Mesendoderm (in vitro differentiated cells): ENCODE data around the gene ERBB4.
"Not testable (repeated sequence)": the region's sequence is repeated elsewhere in the genome, so short reads cannot be mapped to it uniquely, and the experiment has no call there.

Experiments used
- DNase-seq: peaks from one replicate; pipeline ENCODE4 v3.0.0; 2013
- H2AK5ac ChIP-seq: 2 replicates; pipeline ENCODE4 v1.6.1; 2013; ENCODE audit warnings: low read length, inconsistent platforms
- H2BK120ac ChIP-seq: 2 replicates; pipeline ENCODE4 v1.6.1; 2013; ENCODE audit warnings: low read depth, mild to moderate bottlenecking, low read length, moderate library complexity, mixed read lengths
- H2BK15ac ChIP-seq: replicated peaks from 2 replicates; pipeline ENCODE4 v1.6.1; 2013; ENCODE audit warnings: low read depth, mild to moderate bottlenecking, moderate library complexity
- H2BK5ac ChIP-seq: 2 replicates; pipeline ENCODE4 v1.6.1; 2013; ENCODE audit warnings: low read length, inconsistent platforms
- H3K18ac ChIP-seq: 2 replicates; pipeline ENCODE4 v1.6.1; 2013; ENCODE audit warnings: mild to moderate bottlenecking, low read length, mixed read lengths
- H3K23ac ChIP-seq: one replicate; pipeline ENCODE4 v1.6.1; 2013; ENCODE audit warnings: low read length
- H3K27ac ChIP-seq: 2 replicates; pipeline ENCODE4 v1.5.1; 2013; ENCODE audit warnings: low read depth, mild to moderate bottlenecking, inconsistent platforms, low read length, moderate library complexity
- H3K27me3 ChIP-seq: 2 replicates; pipeline ENCODE4 v1.6.1; 2013; ENCODE audit warnings: low read length, control low read depth, mild to moderate bottlenecking, inconsistent platforms; ENCODE audit not compliant: insufficient read depth, poor library complexity
- H3K36me3 ChIP-seq: 2 replicates; pipeline ENCODE4 v1.6.1; 2013; ENCODE audit warnings: low read length, inconsistent platforms; ENCODE audit not compliant: control insufficient read depth, insufficient read depth
- H3K4ac ChIP-seq: one replicate; pipeline ENCODE4 v1.6.1; 2013; ENCODE audit warnings: low read depth, mild to moderate bottlenecking, low read length, moderate library complexity
- H3K4me1 ChIP-seq: 2 replicates; pipeline ENCODE4 v1.6.1; 2013; ENCODE audit warnings: low read depth, low read length, inconsistent platforms; ENCODE audit not compliant: control insufficient read depth
- H3K4me2 ChIP-seq: 2 replicates; pipeline ENCODE4 v1.6.1; 2013; ENCODE audit warnings: low read length
- H3K4me3 ChIP-seq: 2 replicates; pipeline ENCODE4 v1.5.1; 2013; ENCODE audit warnings: mild to moderate bottlenecking, low read length
- H3K56ac ChIP-seq: one replicate; pipeline ENCODE4 v1.6.1; 2013; ENCODE audit warnings: low read length
- H3K79me1 ChIP-seq: 2 replicates; pipeline ENCODE4 v1.6.1; 2013; ENCODE audit warnings: low read length, inconsistent platforms
- H3K79me2 ChIP-seq: 2 replicates; pipeline ENCODE4 v1.6.1; 2013; ENCODE audit warnings: mild to moderate bottlenecking, low read length; ENCODE audit not compliant: control insufficient read depth, insufficient read depth
- H3K9ac ChIP-seq: 2 replicates; pipeline ENCODE4 v1.6.1; 2013; ENCODE audit warnings: low read length, inconsistent platforms
- H4K5ac ChIP-seq: one replicate; pipeline ENCODE4 v1.6.1; 2013; ENCODE audit warnings: low read length
- H4K8ac ChIP-seq: one replicate; pipeline ENCODE4 v1.6.1; 2013; ENCODE audit warnings: low read depth, mild to moderate bottlenecking, control low read depth, low read length, moderate library complexity
- WGBS: extraction: QIAGEN DNeasy Blood & Tissue Kit; methylation state at CpG from one replicate; pipeline ENCODE4 v1.1.7; 2013; ENCODE audit warnings: low lambda C conversion rate, missing lambda C conversion rate; ENCODE audit not compliant: insufficient coverage; ENCODE audit errors: extremely low coverage; 5-methylcytosine and 5-hydroxymethylcytosine counted together

Gene ERBB4

DNA sequence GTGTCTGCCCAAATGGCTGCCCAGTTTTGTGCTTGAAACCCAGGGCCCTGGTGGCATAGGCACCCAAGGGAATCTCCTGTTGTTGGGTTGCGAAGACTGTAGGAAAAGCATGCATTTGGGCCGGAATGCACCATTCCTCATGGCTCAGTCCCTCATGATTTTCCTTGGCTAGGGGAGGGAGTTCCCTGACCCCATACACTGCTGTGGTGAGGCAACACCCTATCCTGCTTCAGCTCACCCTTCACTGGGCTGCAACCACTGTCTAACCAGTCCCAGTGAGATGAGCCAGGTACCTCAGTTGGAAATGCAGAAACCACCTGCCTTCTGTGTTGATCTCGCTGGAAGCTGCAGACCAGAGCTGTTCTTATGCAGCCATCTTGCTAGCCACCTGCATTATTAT, 300.4 kb downstream of the ERBB4 start:
- not testable (repeated sequence) for H3K27ac ChIP-seq, H3K79me2 ChIP-seq, DNase-seq, H4K8ac ChIP-seq, H3K56ac ChIP-seq, H3K79me1 ChIP-seq, H2BK5ac ChIP-seq, H3K4me2 ChIP-seq, H3K9ac ChIP-seq, H3K27me3 ChIP-seq, H4K5ac ChIP-seq, H3K4me3 ChIP-seq, H3K18ac ChIP-seq, H3K4me1 ChIP-seq, H3K36me3 ChIP-seq, H2AK5ac ChIP-seq, H3K4ac ChIP-seq, H3K23ac ChIP-seq, H2BK15ac ChIP-seq, H2BK120ac ChIP-seq
- WGBS, result no CpG with 5 or more reads among the region's 3 CpGs

DNA sequence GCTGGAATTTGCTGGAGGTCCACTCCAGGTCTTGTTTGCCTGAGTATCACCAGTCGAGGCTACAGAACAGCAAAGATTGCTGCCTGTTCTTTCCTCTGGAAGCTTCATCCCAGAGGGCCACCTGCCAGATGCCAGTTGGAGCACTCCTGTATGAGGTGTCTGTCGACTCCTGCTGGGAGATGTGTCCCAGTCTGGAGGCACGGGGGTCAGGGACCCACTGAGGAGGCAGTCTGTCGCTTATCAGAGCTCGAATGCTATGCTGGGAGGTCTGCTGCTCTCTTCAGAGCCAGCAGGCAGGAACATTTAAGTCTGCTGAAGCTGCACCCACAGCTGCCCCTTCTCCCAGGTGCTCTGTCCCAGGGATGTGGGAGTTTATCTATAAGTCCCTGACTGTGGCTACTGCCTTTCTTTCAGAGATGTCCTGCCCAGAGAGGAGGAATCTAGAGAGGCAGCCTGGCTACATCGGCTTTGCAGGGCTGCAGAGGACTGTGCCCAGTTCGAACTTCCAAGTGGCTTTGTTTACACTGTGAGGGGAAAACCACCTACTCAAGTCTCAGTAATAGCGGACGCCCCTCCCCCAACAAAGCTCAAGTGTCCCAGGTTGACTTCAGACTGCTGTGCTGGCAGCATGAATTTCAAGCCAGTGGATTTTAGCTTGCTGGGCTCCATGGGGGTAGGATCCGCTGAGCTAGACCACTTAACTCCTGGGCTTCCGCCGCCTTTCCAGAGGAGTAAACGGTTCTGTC, 301.1 kb downstream of the ERBB4 start:
- H3K4me1 ChIP-seq, result no peaks in the 10 kb centered on the region
- no peak overlapping the region for H3K18ac ChIP-seq
- WGBS, result no CpG with 5 or more reads among the region's 13 CpGs
- no peak overlapping the region for H3K4ac ChIP-seq
- H2BK15ac ChIP-seq, result no peak overlapping the region
- H4K5ac ChIP-seq, result no peak overlapping the region
- no peak overlapping the region for H3K23ac ChIP-seq
- H3K27me3 ChIP-seq, result no peaks in the 10 kb centered on the region
- H2BK5ac ChIP-seq, result no peak overlapping the region
- no peak overlapping the region for H2BK120ac ChIP-seq
- H3K79me2 ChIP-seq, result no peaks in the 10 kb centered on the region
- H3K56ac ChIP-seq, result no peak overlapping the region
- no peak overlapping the region for H3K4me3 ChIP-seq
- H2AK5ac ChIP-seq, result no peak overlapping the region
- no peaks in the 10 kb centered on the region for H3K36me3 ChIP-seq
- H4K8ac ChIP-seq, result no peak overlapping the region
- H3K27ac ChIP-seq, result no peak overlapping the region
- H3K4me2 ChIP-seq, result no peak overlapping the region
- no peaks in the 10 kb centered on the region for H3K79me1 ChIP-seq
- peak; percentile 29 for DNase-seq
- H3K9ac ChIP-seq, result no peak overlapping the region

DNA sequence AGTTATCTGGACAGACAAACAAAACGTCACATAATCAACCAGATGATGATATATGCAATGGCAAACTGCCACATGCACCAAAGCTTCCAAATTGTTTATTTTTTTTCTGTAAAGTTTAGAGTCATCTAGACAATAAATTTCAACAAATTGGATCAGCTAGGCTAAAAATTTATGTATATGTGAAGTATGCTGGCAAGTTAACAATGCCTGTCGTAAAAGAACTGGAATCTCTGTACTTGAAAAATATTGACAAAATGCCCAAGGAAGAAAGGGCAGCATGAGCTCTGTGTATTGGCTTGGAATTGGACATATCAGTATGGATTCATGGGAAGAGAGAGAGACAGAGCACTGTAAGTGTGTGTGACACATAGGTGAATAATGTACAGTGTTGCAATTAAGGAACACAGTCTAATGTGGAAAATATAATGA, 309.8 kb downstream of the ERBB4 start:
- H3K4me1 ChIP-seq, result no peaks in the 10 kb centered on the region
- H3K27ac ChIP-seq, result no peak overlapping the region
- no peak overlapping the region for H2BK15ac ChIP-seq
- H3K18ac ChIP-seq, result no peak overlapping the region
- no peak overlapping the region for H2BK5ac ChIP-seq
- no peak overlapping the region for H3K4ac ChIP-seq
- no peak overlapping the region for H3K4me2 ChIP-seq
- H4K8ac ChIP-seq, result no peak overlapping the region
- WGBS, result no CpG with 5 or more reads among the region's 2 CpGs
- H4K5ac ChIP-seq, result no peak overlapping the region
- no peak for DNase-seq
- no peaks in the 10 kb centered on the region for H3K79me2 ChIP-seq
- no peak overlapping the region for H3K4me3 ChIP-seq
- no peaks in the 10 kb centered on the region for H3K27me3 ChIP-seq
- no peaks in the 10 kb centered on the region for H3K36me3 ChIP-seq
- H2BK120ac ChIP-seq, result no peak overlapping the region
- no peaks in the 10 kb centered on the region for H3K79me1 ChIP-seq
- H3K23ac ChIP-seq, result no peak overlapping the region
- no peak overlapping the region for H3K9ac ChIP-seq
- no peak overlapping the region for H3K56ac ChIP-seq
- H2AK5ac ChIP-seq, result no peak overlapping the region

DNA sequence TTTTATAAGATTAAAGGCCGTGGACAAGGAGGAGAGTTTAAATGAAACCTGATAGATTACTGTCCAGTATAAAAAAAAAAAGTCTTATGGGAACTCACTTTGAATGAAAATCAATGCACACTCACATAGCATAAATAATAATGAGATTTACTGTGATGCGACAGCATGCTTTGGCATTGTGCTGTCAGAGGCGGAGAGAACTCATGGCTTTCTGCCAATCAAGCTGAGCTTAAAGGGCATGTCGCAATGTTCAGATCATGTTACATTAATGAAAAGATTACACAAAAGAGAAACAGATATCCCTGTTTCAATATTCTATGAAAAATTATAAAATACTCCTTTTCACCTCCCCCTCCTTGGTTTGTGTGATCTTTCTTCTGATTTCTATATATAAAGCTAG, 310.8 kb downstream of the ERBB4 start:
- Histone ChIP-seq H3K36me3 (no peaks in the 10 kb centered on the region), H2BK5ac (no peak overlapping the region), H4K5ac (no peak overlapping the region), H3K4me1 (no peaks in the 10 kb centered on the region), H3K79me2 (no peaks in the 10 kb centered on the region), H3K4me3 (no peak overlapping the region), H3K4ac (no peak overlapping the region), H3K23ac (no peak overlapping the region), H3K56ac (no peak overlapping the region), H3K27me3 (no peaks in the 10 kb centered on the region), H3K27ac (no peak overlapping the region), H2AK5ac (no peak overlapping the region), H4K8ac (no peak overlapping the region), H3K18ac (no peak overlapping the region), H3K79me1 (no peaks in the 10 kb centered on the region), H3K4me2 (no peak overlapping the region), H2BK15ac (no peak overlapping the region), H3K9ac (no peak overlapping the region), H2BK120ac (no peak overlapping the region)
- no CpG with 5 or more reads among the region's 4 CpGs for WGBS
- DNase-seq, result peak; percentile 7

DNA sequence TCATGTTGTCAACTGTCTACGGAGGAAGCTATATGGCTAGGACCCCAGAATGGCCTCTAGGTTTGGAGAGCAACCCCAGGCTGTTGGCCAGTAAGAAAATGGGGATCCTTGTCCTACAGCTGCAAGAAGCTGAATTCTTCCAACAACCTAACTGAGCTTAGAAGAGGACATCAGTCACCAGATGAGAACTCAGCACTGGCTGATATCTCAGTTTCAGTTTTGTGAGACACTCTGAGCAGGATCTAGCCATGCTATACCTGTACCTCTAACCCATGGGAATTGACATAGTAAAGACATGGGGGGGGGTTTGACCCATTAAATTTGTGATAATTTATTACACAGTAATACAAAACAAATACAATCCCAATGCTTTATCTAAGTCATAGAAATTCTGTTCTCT, 312.5 kb downstream of the ERBB4 start:
- no peak overlapping the region for H3K4me3 ChIP-seq
- H2AK5ac ChIP-seq, result no peak overlapping the region
- H3K56ac ChIP-seq, result no peak overlapping the region
- no peak overlapping the region for H2BK15ac ChIP-seq
- no peaks in the 10 kb centered on the region for H3K4me1 ChIP-seq
- H3K4ac ChIP-seq, result no peak overlapping the region
- no peak overlapping the region for H3K4me2 ChIP-seq
- WGBS, result no CpG with 5 or more reads among the region's 1 CpG
- H3K9ac ChIP-seq, result no peak overlapping the region
- no peak overlapping the region for H3K27ac ChIP-seq
- no peaks in the 10 kb centered on the region for H3K79me2 ChIP-seq
- no peaks in the 10 kb centered on the region for H3K27me3 ChIP-seq
- no peak overlapping the region for H3K23ac ChIP-seq
- no peaks in the 10 kb centered on the region for H3K79me1 ChIP-seq
- no peak for DNase-seq
- no peaks in the 10 kb centered on the region for H3K36me3 ChIP-seq
- no peak overlapping the region for H2BK5ac ChIP-seq
- H4K8ac ChIP-seq, result no peak overlapping the region
- no peak overlapping the region for H2BK120ac ChIP-seq
- no peak overlapping the region for H3K18ac ChIP-seq
- no peak overlapping the region for H4K5ac ChIP-seq

DNA sequence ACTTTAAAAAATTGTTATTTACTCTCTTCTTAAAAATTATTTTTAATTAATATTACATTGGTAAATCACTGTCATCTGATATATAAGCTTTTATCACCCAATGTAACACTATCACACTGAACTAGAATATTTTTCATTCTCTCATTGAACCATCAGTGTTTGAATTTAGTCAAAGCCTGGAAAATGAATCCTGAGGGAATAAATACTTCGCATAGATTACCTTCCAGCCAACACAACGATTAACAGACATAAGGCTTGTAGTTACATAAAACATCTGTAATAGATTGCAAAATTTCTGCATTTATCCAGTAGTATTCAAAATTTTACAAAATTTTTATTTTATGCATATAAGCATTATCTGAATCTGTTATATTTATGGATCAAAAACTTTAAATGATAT, 314.9 kb downstream of the ERBB4 start:
- no peaks in the 10 kb centered on the region for H3K79me1 ChIP-seq
- no peaks in the 10 kb centered on the region for H3K79me2 ChIP-seq
- no peak overlapping the region for H2BK120ac ChIP-seq
- H3K4me2 ChIP-seq, result no peak overlapping the region
- no peak overlapping the region for H3K9ac ChIP-seq
- H2BK15ac ChIP-seq, result no peak overlapping the region
- no CpG with 5 or more reads among the region's 2 CpGs for WGBS
- H3K23ac ChIP-seq, result no peak overlapping the region
- H2BK5ac ChIP-seq, result no peak overlapping the region
- no peak for DNase-seq
- no peak overlapping the region for H3K27ac ChIP-seq
- H3K4ac ChIP-seq, result no peak overlapping the region
- H2AK5ac ChIP-seq, result no peak overlapping the region
- H3K4me1 ChIP-seq, result no peaks in the 10 kb centered on the region
- no peak overlapping the region for H3K4me3 ChIP-seq
- H3K27me3 ChIP-seq, result no peaks in the 10 kb centered on the region
- no peak overlapping the region for H4K8ac ChIP-seq
- H3K36me3 ChIP-seq, result no peaks in the 10 kb centered on the region
- no peak overlapping the region for H3K18ac ChIP-seq
- H4K5ac ChIP-seq, result no peak overlapping the region
- H3K56ac ChIP-seq, result no peak overlapping the region
